CD14-positive monocyte (primary cell): ENCODE measurements around the gene TFAP2E. TPM values are rescaled to one million over a fixed set of nuclear protein-coding genes. Genes with fewer than 3 reads are reported as not detected.

Source experiments
- DNase-seq, 3 donors: peaks; one replicate each; pipeline ENCODE4 v3.0.0-alpha.2; 2011 to 2022
- H2AFZ ChIP-seq: 2 replicates; pipeline ENCODE4 v1.6.0; 2012; ENCODE audit warnings: mild to moderate bottlenecking, low read depth, low read length, inconsistent platforms; ENCODE audit not compliant: insufficient read depth, poor library complexity, severe bottlenecking
- H3K27ac ChIP-seq, 2 donors: 1 replicate in 1 of 2; 2 replicates in 1 of 2; pipeline ENCODE4 v1.5.1; 2012 to 2013; ENCODE audit warnings: low read length in 2 of 2, control low read depth in 1 of 2, inconsistent platforms in 1 of 2, low read depth in 1 of 2, mild to moderate bottlenecking in 1 of 2
- H3K27me3 ChIP-seq, 2 donors: one replicate each; pipeline versions ENCODE4 v1.6.0 to v1.6.1; 2011 to 2013; ENCODE audit warnings: low read length in 2 of 2; ENCODE audit not compliant: control insufficient read depth in 2 of 2, insufficient read depth in 2 of 2
- H3K36me3 ChIP-seq, 2 donors: replicated peaks in 1 of 2; 1 replicate in 1 of 2; 2 replicates in 1 of 2; pipeline versions ENCODE4 v1.5.1 to v1.6.1; 2012 to 2013; ENCODE audit warnings: low read length in 2 of 2, control low read depth in 1 of 2, inconsistent platforms in 1 of 2, mild to moderate bottlenecking in 1 of 2; ENCODE audit not compliant: insufficient read depth in 2 of 2, control insufficient read depth in 1 of 2
- H3K4me1 ChIP-seq, 2 donors: 1 replicate in 1 of 2; 2 replicates in 1 of 2; pipeline versions ENCODE4 v1.5.1 to v1.6.1; 2012 to 2013; ENCODE audit warnings: low read length in 2 of 2, control low read depth in 1 of 2, inconsistent platforms in 1 of 2, mild to moderate bottlenecking in 1 of 2, moderate library complexity in 1 of 2; ENCODE audit not compliant: insufficient read depth in 2 of 2, control insufficient read depth in 1 of 2
- H3K4me2 ChIP-seq: replicated peaks from 2 replicates; pipeline ENCODE3; 2012; ENCODE audit warnings: low read length, moderate library complexity, mild to moderate bottlenecking; ENCODE audit not compliant: poor library complexity, severe bottlenecking; ENCODE audit errors: extremely low read depth
- H3K4me3 ChIP-seq, 3 experiments: fragments of 200-600 bp in 1 of 3; sonication (generic) in 1 of 3; replicated peaks in 1 of 3; 1 replicate in 2 of 3; 2 replicates in 1 of 3; pipeline ENCODE4 v1.5.1; 2011 to 2013; ENCODE audit warnings: low read length in 3 of 3, mild to moderate bottlenecking in 3 of 3, control low read depth in 2 of 3, low read depth in 2 of 3, inconsistent platforms in 1 of 3, moderate library complexity in 1 of 3
- H3K79me2 ChIP-seq: 2 replicates; pipeline ENCODE4 v1.6.0; 2012; ENCODE audit warnings: mild to moderate bottlenecking, control low read depth, inconsistent platforms, low read length, moderate library complexity; ENCODE audit not compliant: insufficient read depth
- H3K9ac ChIP-seq: 2 replicates; pipeline ENCODE4 v1.6.0; 2017; ENCODE audit warnings: low read length, mild to moderate bottlenecking; ENCODE audit not compliant: insufficient read depth, poor library complexity, severe bottlenecking
- H3K9me3 ChIP-seq, 2 donors: replicated peaks in 1 of 2; 1 replicate in 1 of 2; 2 replicates in 1 of 2; pipeline versions ENCODE4 v1.5.1 to v1.6.1; 2012 to 2013; ENCODE audit warnings: low read length in 2 of 2, control low read depth in 1 of 2; ENCODE audit not compliant: control insufficient read depth in 1 of 2, insufficient read depth in 1 of 2
- H4K20me1 ChIP-seq: 2 replicates; pipeline ENCODE4 v1.6.0; 2012; ENCODE audit warnings: mild to moderate bottlenecking, low read length, control low read depth, moderate library complexity; ENCODE audit not compliant: insufficient read depth
- H3K27ac Mint-ChIP-seq, 7 donors: one replicate each; pipeline ENCODE4 v1.8.0; 2020; ENCODE audit warnings: mild to moderate bottlenecking in 7 of 7, mixed read lengths in 7 of 7, moderate library complexity in 6 of 7, inconsistent platforms in 2 of 7
- H3K27me3 Mint-ChIP-seq, 3 donors: one replicate each; pipeline ENCODE4 v1.8.0; 2021 to 2022; ENCODE audit warnings: low read depth in 3 of 3, mild to moderate bottlenecking in 3 of 3, mixed read lengths in 3 of 3, moderate library complexity in 3 of 3, inconsistent platforms in 1 of 3
- H3K36me3 Mint-ChIP-seq, 2 donors: one replicate each; pipeline ENCODE4 v1.8.0; 2020; ENCODE audit warnings: mixed read lengths in 2 of 2, inconsistent platforms in 1 of 2, mild to moderate bottlenecking in 1 of 2
- H3K4me1 Mint-ChIP-seq: one replicate; pipeline ENCODE4 v1.8.0; 2020; ENCODE audit warnings: mild to moderate bottlenecking, mixed read lengths
- H3K4me3 Mint-ChIP-seq, 2 donors: one replicate each; pipeline ENCODE4 v1.8.0; 2020; ENCODE audit warnings: mild to moderate bottlenecking in 2 of 2, mixed read lengths in 2 of 2, moderate library complexity in 1 of 2
- H3K9me3 Mint-ChIP-seq, 7 donors: one replicate each; pipeline ENCODE4 v1.8.0; 2020 to 2022; ENCODE audit warnings: mixed read lengths in 7 of 7, mild to moderate bottlenecking in 6 of 7, moderate library complexity in 6 of 7, inconsistent platforms in 2 of 7
- WGBS: methylation state at CpG from one replicate; pipeline ENCODE4 v1.1.5; 2013; ENCODE audit warnings: missing lambda C conversion rate; ENCODE audit not compliant: insufficient coverage; 5-methylcytosine and 5-hydroxymethylcytosine counted together
- intact Hi-C, 2 donors: fragments of 100-400 bp; cut with micrococcal nuclease; formaldehyde crosslinking; loops; one replicate each; pipeline versions ENCODE4 v1.15.0 to v1.15.1; 2023
- polyA plus RNA-seq, 3 donors: library from polyadenylated mRNA; depleted of rRNA in 1 of 3; unstranded in 2 of 3; stranded (reverse) in 1 of 3; fragments of 300-500 nt in 2 of 3; fragments of >200 nt in 1 of 3; fragmentation: Illumina TruSeq in 2 of 3; gene quantifications; 1 replicate in 2 of 3; 2 replicates in 1 of 3; pipeline ENCODE4 v1.2.3, GENCODE V29; 2012 to 2021
- TF ChIP-seq, protein P1 (sequence below): fragments of 200-600 bp; IDR thresholded peaks from one replicate; pipeline ENCODE4 v1.8.0; 2022; ENCODE audit warnings: antibody characterized with exemption, mild to moderate bottlenecking

TFAP2E gene
- polyA plus RNA-seq, 3 donors = 0.77 to 4.5 (median 1.5) TPM

DNA sequence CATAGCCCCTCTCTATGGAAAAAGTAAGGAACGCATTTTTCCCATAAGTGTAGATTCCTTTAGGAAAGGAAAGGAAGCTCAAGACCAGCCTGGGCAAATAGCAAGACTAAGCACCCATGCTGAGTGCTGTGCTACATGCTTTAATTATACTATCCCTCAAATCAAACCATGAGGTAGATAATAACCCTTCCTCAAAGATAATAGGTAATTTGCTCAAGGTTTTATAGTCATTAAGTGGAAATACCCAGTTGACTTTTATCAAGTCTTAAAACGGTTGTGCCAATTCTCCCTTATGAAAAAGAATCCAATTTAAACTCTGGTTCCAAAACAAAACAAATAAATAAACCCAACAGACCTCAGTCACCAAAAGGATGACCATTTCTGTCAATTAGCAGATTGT is 19.3 kb upstream of the TFAP2E start:
- peak overlapping the region in 1 of 7 donors; percentile 23 for H3K27ac Mint-ChIP-seq
- no peak overlapping the region for H3K9ac ChIP-seq
- H3K27me3 Mint-ChIP-seq = peaks cover 0 to 1% (median 0%) of the 10 kb centered on the region in 3 donors
- no peak for DNase-seq
- no peaks in the 10 kb centered on the region for H3K9me3 ChIP-seq
- no peaks in the 10 kb centered on the region for H3K9me3 Mint-ChIP-seq
- no peaks in the 10 kb centered on the region for H3K27me3 ChIP-seq
- peaks cover 25% of the 10 kb centered on the region for H4K20me1 ChIP-seq
- H3K36me3 Mint-ChIP-seq = peaks cover 41 to 54% of the 10 kb centered on the region in 2 donors
- H3K27ac ChIP-seq = no peak overlapping the region
- H3K4me1 Mint-ChIP-seq = peaks cover 40% of the 10 kb centered on the region
- no CpG with 5 or more reads among the region's 2 CpGs for WGBS
- H2AFZ ChIP-seq = no peak overlapping the region
- peaks cover 45 to 56% of the 10 kb centered on the region in 2 donors for H3K36me3 ChIP-seq
- peaks cover 83% of the 10 kb centered on the region for H3K79me2 ChIP-seq
- no peak overlapping the region for H3K4me2 ChIP-seq
- peaks cover 27 to 31% of the 10 kb centered on the region in 2 donors for H3K4me1 ChIP-seq
- no peak overlapping the region for H3K4me3 ChIP-seq
- no peak overlapping the region for H3K4me3 Mint-ChIP-seq
- TF ChIP-seq, protein P1, sequence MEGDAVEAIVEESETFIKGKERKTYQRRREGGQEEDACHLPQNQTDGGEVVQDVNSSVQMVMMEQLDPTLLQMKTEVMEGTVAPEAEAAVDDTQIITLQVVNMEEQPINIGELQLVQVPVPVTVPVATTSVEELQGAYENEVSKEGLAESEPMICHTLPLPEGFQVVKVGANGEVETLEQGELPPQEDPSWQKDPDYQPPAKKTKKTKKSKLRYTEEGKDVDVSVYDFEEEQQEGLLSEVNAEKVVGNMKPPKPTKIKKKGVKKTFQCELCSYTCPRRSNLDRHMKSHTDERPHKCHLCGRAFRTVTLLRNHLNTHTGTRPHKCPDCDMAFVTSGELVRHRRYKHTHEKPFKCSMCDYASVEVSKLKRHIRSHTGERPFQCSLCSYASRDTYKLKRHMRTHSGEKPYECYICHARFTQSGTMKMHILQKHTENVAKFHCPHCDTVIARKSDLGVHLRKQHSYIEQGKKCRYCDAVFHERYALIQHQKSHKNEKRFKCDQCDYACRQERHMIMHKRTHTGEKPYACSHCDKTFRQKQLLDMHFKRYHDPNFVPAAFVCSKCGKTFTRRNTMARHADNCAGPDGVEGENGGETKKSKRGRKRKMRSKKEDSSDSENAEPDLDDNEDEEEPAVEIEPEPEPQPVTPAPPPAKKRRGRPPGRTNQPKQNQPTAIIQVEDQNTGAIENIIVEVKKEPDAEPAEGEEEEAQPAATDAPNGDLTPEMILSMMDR = no peak
- intact Hi-C loops = loop anchor here (10.0 kb wide), 2 partner anchors 209 to 359 kb away; partner anchors contain the start of gene SFPQ (in 1 of the 2)

DNA sequence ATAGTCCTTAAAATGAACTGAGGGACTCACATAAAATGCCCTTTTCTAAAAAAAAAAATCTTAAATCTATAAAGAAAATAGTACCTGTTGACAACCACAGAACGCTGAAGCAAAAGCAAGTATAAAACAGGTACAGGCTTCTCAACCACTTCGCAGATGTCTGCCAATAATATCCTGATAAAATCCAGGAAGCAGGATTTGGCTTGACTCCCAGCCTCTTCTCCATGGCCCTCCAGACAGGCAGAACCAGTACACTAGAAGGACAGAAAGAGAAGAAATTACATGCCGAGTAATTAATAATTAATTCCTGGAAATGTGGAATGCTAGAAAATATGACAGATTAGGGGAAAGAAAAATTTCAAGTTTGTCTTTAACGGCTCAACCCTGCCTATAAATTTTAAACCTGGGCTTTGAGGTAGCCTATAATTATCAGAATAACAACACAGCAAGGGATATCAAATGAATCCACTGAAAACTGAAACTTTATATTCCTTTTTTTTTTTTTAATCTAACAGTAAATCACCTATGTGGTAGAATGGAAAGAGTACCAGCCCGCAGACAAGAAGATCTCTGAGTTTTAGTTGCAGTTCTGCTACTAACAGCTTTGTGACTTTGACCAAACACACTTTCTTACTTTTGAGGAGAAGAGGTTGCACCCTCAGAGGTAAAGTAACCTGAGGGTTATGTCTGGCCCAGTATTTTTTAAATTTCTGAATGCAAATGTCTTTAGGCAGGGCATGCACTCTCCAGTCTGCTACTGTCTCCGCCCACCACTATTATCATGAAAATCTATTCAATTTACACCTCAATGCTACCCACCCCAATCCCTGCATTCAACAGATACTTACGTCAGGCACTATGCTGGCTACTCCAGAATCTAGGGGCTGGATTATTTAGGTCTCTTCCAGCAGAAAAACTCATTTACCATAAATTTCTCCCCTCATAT is 18.6 kb upstream of the TFAP2E start:
- peaks cover 35 to 48% of the 10 kb centered on the region in 2 donors for H3K36me3 Mint-ChIP-seq
- no peaks in the 10 kb centered on the region for H3K9me3 ChIP-seq
- H3K9me3 Mint-ChIP-seq = no peaks in the 10 kb centered on the region
- H3K27ac ChIP-seq = no peak overlapping the region
- H3K27me3 Mint-ChIP-seq = peaks cover 0 to 1% (median 0%) of the 10 kb centered on the region in 3 donors
- H3K4me1 ChIP-seq = peaks cover 27 to 38% of the 10 kb centered on the region in 2 donors
- H3K4me2 ChIP-seq = no peak overlapping the region
- no peak overlapping the region for H3K9ac ChIP-seq
- no peak overlapping the region for H3K4me3 Mint-ChIP-seq
- no peak for DNase-seq
- TF ChIP-seq, protein P1 = no peak
- no peaks in the 10 kb centered on the region for H3K27me3 ChIP-seq
- WGBS = 90% methylated on average over 2 of the region's 7 CpGs
- H3K27ac Mint-ChIP-seq = peak overlapping the region in 1 of 7 donors; percentile 36
- H2AFZ ChIP-seq = no peak overlapping the region
- peaks cover 44% of the 10 kb centered on the region for H3K4me1 Mint-ChIP-seq
- peaks cover 32% of the 10 kb centered on the region for H4K20me1 ChIP-seq
- H3K36me3 ChIP-seq = peaks cover 40 to 49% of the 10 kb centered on the region in 2 donors
- no peak overlapping the region for H3K4me3 ChIP-seq
- H3K79me2 ChIP-seq = peaks cover 76% of the 10 kb centered on the region
- intact Hi-C loops = loop anchor here (5.0 to 10.0 kb wide), 5 partner anchors 102 to 362 kb away; partner anchors contain the start of gene SFPQ (in 2 of the 2)
